PFSK-1 (cell line): ENCODE data around the gene SPTBN1.

Experiments
- POLR2AphosphoS5 ChIP-seq: IDR thresholded peaks from 2 replicates; pipeline ENCODE4 v1.6.1; 2012; ENCODE audit warnings: low read depth, mild to moderate bottlenecking, control low read depth, low read length, moderate library complexity
- TAF1 ChIP-seq: IDR thresholded peaks from 2 replicates; pipeline ENCODE4 v1.6.1; 2012; ENCODE audit warnings: low read length, control low read depth, borderline replicate concordance; ENCODE audit not compliant: insufficient read depth
- TF ChIP-seq, protein P1 (sequence below), 2 experiments: IDR thresholded peaks; 2 replicates each; pipeline versions ENCODE4 v1.6.1 to v1.8.0; 2011 to 2012; ENCODE audit warnings: low read depth in 2 of 2, low read length in 2 of 2, control low read depth in 1 of 2, inconsistent platforms in 1 of 2, mild to moderate bottlenecking in 1 of 2, moderate library complexity in 1 of 2; ENCODE audit not compliant: insufficient read depth in 1 of 2

DNA sequence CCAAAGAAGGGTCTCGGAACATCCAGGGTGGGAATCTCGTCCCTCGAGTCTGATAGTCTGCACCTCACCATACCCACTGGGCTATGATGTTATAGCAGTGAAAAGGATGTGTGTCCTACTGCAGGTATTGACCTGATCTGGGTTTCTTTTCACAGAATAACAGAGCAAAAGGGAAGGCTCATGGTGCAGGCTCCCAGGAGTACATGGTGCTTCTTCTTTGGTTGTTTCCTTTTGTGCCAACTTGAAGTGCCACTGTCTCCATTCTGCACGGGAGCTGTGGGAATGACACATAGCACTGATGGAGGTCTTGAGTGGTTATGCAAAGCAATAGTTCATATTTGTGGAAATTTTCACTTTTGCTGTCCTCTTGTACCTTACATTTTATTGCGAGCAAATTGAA is 195.2 kb downstream of the SPTBN1 start:
- no peak for TF ChIP-seq POLR2AphosphoS5
- TF ChIP-seq, protein P1, sequence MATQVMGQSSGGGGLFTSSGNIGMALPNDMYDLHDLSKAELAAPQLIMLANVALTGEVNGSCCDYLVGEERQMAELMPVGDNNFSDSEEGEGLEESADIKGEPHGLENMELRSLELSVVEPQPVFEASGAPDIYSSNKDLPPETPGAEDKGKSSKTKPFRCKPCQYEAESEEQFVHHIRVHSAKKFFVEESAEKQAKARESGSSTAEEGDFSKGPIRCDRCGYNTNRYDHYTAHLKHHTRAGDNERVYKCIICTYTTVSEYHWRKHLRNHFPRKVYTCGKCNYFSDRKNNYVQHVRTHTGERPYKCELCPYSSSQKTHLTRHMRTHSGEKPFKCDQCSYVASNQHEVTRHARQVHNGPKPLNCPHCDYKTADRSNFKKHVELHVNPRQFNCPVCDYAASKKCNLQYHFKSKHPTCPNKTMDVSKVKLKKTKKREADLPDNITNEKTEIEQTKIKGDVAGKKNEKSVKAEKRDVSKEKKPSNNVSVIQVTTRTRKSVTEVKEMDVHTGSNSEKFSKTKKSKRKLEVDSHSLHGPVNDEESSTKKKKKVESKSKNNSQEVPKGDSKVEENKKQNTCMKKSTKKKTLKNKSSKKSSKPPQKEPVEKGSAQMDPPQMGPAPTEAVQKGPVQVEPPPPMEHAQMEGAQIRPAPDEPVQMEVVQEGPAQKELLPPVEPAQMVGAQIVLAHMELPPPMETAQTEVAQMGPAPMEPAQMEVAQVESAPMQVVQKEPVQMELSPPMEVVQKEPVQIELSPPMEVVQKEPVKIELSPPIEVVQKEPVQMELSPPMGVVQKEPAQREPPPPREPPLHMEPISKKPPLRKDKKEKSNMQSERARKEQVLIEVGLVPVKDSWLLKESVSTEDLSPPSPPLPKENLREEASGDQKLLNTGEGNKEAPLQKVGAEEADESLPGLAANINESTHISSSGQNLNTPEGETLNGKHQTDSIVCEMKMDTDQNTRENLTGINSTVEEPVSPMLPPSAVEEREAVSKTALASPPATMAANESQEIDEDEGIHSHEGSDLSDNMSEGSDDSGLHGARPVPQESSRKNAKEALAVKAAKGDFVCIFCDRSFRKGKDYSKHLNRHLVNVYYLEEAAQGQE (IDR thresholded peaks at IDR 0.05; ENCODE audit: insufficient read depth in 1 of 2, low read depth in 2 of 2, low read length in 2 of 2) = no peak
- TF ChIP-seq TAF1 = no peak
